Parathyroid adenoma (tissue), 2 donors: ENCODE measurements around the gene PLIN4.
"Not testable (repeated sequence)": the region's sequence is repeated elsewhere in the genome, so short reads cannot be mapped to it uniquely, and the experiment has no call there.

ENCODE experiments used
- H2AFZ ChIP-seq: fragments of 300-600 bp; sonication (generic); one replicate; pipeline ENCODE4 v1.7.0; 2017; ENCODE audit warnings: antibody characterized with exemption, mild to moderate bottlenecking
- H3K27ac ChIP-seq: fragments of 300-600 bp; sonication (generic); one replicate; pipeline ENCODE4 v1.7.0; 2017
- H3K27me3 ChIP-seq: fragments of 300-600 bp; sonication (generic); one replicate; pipeline ENCODE4 v1.7.0; 2017; ENCODE audit warnings: low read length; ENCODE audit not compliant: control insufficient read depth, insufficient read depth
- H3K36me3 ChIP-seq: fragments of 300-600 bp; sonication (generic); one replicate; pipeline ENCODE4 v1.7.0; 2017; ENCODE audit warnings: low read length; ENCODE audit not compliant: control insufficient read depth, insufficient read depth
- H3K4me1 ChIP-seq: fragments of 300-600 bp; sonication (generic); one replicate; pipeline ENCODE4 v1.7.0; 2017; ENCODE audit warnings: control low read depth
- H3K4me2 ChIP-seq: fragments of 300-600 bp; sonication (generic); one replicate; pipeline ENCODE4 v1.7.0; 2017; ENCODE audit warnings: low read length
- H3K4me3 ChIP-seq: fragments of 300-600 bp; sonication (generic); one replicate; pipeline ENCODE4 v1.7.0; 2017; ENCODE audit warnings: low read depth, low read length
- H3K79me2 ChIP-seq: fragments of 300-600 bp; sonication (generic); one replicate; pipeline ENCODE4 v1.7.0; 2017; ENCODE audit warnings: control low read depth
- H3K9ac ChIP-seq: fragments of 300-600 bp; sonication (generic); one replicate; pipeline ENCODE4 v1.7.0; 2017; ENCODE audit warnings: mild to moderate bottlenecking
- H3K9me3 ChIP-seq: fragments of 300-600 bp; sonication (generic); one replicate; pipeline ENCODE4 v1.7.0; 2017; ENCODE audit warnings: low read length; ENCODE audit not compliant: control insufficient read depth
- TF ChIP-seq, protein P1 (sequence below): fragments of 300-600 bp; sonication (generic); IDR thresholded peaks from one replicate; pipeline ENCODE4 v1.7.0; 2017; ENCODE audit warnings: antibody characterized with exemption, mild to moderate bottlenecking
- donor health status: primary hyperparathyroidism.

Gene PLIN4

DNA sequence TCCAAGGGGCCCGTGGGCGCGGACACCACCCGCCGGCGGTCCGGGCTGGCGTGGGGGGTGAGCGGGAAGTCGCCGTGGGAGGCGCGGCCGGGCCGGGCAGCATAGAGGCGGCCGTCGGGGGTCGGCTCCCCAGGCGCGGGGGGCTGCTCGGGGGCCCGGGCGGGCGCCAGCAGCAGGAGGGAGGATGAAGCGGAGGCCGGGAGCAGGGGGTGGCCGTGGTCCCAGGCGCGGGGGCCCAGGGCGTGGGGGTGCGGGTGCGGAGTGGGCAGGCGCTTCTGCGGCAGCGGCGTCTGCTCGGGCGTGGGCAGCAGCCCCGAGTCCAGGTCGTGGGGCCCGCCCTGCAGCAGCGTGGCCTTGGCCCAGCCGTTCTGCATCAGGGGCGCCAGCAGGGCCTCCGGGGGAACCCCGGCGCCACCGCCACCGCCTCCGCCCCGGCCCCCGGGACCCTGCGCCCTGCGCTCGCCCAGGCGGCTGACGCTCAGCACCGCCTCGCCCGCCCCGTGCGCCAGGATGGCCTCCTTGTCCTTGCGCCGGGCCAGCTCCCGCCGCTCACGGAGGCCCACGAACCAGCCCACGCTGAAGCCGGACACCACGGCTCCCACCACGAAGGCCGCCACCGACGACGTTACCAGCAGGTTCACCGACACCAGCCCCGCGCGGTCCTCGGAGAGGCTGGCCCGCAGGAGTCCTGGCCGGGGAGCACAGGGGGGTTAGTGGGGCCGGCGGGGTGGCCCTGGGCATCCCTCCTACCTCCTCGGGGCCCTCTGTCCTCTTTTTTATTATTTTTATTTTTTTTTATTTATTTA, 25.8 kb upstream of the PLIN4 start:
- no peak overlapping the region for H3K27ac ChIP-seq
- H3K4me2 ChIP-seq: no peak overlapping the region
- no peaks in the 10 kb centered on the region for H3K4me1 ChIP-seq
- no peaks in the 10 kb centered on the region for H3K79me2 ChIP-seq
- no peaks in the 10 kb centered on the region for H3K36me3 ChIP-seq
- no peaks in the 10 kb centered on the region for H3K9me3 ChIP-seq
- no peak overlapping the region for H3K9ac ChIP-seq
- no peak overlapping the region for H2AFZ ChIP-seq
- H3K4me3 ChIP-seq: no peak overlapping the region
- TF ChIP-seq, protein P1, sequence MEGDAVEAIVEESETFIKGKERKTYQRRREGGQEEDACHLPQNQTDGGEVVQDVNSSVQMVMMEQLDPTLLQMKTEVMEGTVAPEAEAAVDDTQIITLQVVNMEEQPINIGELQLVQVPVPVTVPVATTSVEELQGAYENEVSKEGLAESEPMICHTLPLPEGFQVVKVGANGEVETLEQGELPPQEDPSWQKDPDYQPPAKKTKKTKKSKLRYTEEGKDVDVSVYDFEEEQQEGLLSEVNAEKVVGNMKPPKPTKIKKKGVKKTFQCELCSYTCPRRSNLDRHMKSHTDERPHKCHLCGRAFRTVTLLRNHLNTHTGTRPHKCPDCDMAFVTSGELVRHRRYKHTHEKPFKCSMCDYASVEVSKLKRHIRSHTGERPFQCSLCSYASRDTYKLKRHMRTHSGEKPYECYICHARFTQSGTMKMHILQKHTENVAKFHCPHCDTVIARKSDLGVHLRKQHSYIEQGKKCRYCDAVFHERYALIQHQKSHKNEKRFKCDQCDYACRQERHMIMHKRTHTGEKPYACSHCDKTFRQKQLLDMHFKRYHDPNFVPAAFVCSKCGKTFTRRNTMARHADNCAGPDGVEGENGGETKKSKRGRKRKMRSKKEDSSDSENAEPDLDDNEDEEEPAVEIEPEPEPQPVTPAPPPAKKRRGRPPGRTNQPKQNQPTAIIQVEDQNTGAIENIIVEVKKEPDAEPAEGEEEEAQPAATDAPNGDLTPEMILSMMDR: no peak
- H3K27me3 ChIP-seq: no peaks in the 10 kb centered on the region

DNA sequence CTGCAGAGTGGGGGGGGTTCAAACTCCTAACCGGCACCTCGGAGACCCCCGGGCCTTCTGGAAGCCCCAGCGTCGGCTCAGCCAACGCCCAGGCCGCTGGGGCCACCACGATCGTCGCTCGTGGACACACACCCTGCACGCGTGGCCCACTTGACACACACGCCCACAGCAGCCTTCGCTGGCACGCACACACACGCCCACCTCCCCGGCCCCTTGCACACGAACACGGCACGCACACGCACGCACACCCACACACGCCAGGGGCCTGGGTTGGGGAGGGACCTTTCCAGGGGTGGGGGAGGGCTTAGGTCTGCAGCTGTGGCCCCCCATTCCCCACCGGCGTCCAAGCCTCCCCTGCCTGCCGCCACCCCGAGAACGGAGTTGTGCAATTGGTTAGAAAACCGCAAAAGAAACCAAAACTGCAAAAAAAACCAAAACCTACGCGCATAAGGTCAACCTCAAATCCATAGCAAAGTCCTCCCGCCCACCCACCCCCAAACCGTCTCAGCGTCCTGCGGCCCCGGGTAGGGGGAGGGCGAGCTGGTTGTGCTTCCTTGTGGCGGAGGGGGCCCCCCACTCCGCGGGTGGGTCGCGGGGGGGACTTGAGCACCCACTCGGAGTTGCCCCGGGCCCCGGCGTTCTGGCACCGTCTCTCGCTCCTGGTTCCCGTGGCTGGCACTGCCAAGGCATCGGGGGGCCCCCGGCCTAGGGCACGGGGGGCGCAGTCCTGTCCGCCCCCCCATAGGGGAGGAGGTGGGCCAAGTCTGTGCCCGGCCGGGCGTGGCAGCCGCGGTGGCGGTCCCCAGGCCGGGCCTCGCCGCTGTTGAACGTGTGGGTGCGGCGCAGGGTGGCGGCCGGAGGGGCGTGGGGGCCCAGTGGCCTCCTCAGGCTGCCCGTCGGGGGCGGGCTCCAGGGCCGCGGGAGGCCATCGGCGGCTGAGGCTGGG, 24.9 kb upstream of the PLIN4 start:
- TF ChIP-seq, protein P1: no peak
- Histone ChIP-seq H3K79me2 (no peaks in the 10 kb centered on the region), H3K4me2 (no peak overlapping the region), H3K27me3 (no peaks in the 10 kb centered on the region), H3K9me3 (no peaks in the 10 kb centered on the region), H3K36me3 (no peaks in the 10 kb centered on the region), H3K4me3 (no peak overlapping the region), H2AFZ (no peak overlapping the region), H3K9ac (no peak overlapping the region), H3K27ac (no peak overlapping the region), H3K4me1 (no peaks in the 10 kb centered on the region)

DNA sequence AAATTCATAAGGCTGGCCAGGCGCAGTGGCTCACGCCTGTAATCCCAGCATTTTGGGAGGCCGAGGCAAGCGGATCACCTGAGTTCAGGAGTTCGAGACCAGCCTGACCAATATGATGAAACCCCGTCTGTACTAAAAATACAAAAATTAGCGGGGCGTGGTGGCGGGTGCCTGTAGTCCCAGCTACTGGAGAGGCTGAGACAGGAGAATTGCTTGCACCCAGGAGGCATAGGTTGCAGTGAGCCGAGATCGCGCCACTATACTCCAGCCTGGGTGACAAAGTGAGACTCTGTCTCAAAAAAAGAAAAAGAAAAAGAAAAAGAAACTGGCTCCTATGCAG, 23.5 kb upstream of the PLIN4 start:
- not testable (repeated sequence) for H3K27me3 ChIP-seq, H3K36me3 ChIP-seq, H3K4me1 ChIP-seq, H3K4me3 ChIP-seq, H2AFZ ChIP-seq, H3K79me2 ChIP-seq, H3K4me2 ChIP-seq, H3K9ac ChIP-seq, H3K27ac ChIP-seq, H3K9me3 ChIP-seq

DNA sequence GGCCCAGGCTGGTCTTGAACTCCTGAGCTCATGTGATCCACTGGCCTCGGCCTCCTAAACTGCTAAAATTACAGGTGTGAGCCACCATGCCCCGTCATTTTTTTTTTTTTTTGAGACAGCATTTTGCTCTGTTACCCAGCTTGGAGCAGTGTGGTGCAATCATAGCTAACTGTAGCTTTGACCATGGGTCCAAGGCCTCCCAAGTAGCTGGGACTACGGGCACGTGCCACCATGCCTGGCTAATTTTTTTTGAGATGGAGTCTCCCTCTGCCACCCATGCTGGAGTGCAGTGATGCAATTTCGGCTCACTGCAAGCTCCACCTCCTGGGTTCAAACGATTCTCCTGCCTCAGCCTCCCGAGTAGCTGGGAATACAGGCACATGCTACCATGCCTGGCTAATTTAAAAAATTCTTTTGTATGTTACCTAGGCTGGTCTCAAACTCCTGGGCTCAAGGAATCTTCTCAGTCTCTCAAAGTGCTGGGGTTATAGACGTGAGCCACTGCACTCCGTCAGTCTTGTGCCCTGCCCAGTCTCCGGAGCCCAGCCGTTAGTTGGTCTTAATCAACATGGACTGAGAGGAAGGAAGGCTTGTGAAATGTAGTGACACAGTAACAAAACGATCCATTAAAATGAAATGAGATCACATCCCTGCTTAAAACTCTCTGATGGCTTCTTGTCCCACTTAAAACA, 23.0 kb upstream of the PLIN4 start:
- TF ChIP-seq, protein P1: no peak
- H3K4me1 ChIP-seq: no peaks in the 10 kb centered on the region
- no peaks in the 10 kb centered on the region for H3K79me2 ChIP-seq
- no peaks in the 10 kb centered on the region for H3K9me3 ChIP-seq
- no peaks in the 10 kb centered on the region for H3K27me3 ChIP-seq
- H2AFZ ChIP-seq: no peak overlapping the region
- no peak overlapping the region for H3K4me3 ChIP-seq
- no peak overlapping the region for H3K9ac ChIP-seq
- no peak overlapping the region for H3K4me2 ChIP-seq
- H3K36me3 ChIP-seq: no peaks in the 10 kb centered on the region
- H3K27ac ChIP-seq: no peak overlapping the region
